Astrocyte (in vitro differentiated cells and primary cell): ENCODE data around the gene SH3PXD2B. TPM values are rescaled to one million over a fixed set of nuclear protein-coding genes. Genes with fewer than 3 reads are reported as not detected.

Experiments used
- DNase-seq: peaks from one replicate; pipeline ENCODE4 v3.0.0-alpha.2; 2010; ENCODE audit warnings: low read depth
- FAIRE-seq: peaks from 2 replicates; lab custom pipeline; 2011; peaks lifted over from hg19 to GRCh38; lab: Jason Lieb, UNC
- H2AFZ ChIP-seq: 2 replicates; pipeline ENCODE4 v1.6.0; 2012; ENCODE audit warnings: low read depth, low read length, inconsistent platforms
- H3K27ac ChIP-seq: 2 replicates; pipeline ENCODE4 v1.5.1; 2011; ENCODE audit warnings: low read depth, low read length, inconsistent platforms
- H3K27me3 ChIP-seq: 2 replicates; pipeline ENCODE4 v1.6.0; 2011; ENCODE audit warnings: low read length, inconsistent platforms; ENCODE audit not compliant: insufficient read depth
- H3K36me3 ChIP-seq: 2 replicates; pipeline ENCODE4 v1.5.1; 2011; ENCODE audit warnings: low read length, inconsistent platforms; ENCODE audit not compliant: insufficient read depth
- H3K4me1 ChIP-seq: 2 replicates; pipeline ENCODE4 v1.5.1; 2011; ENCODE audit warnings: low read length, inconsistent platforms; ENCODE audit not compliant: insufficient read depth
- H3K4me2 ChIP-seq: 2 replicates; pipeline ENCODE4 v1.6.0; 2012; ENCODE audit warnings: low read length, inconsistent platforms
- H3K4me3 ChIP-seq: 2 replicates; pipeline ENCODE4 v1.5.1; 2011; ENCODE audit warnings: low read depth, mild to moderate bottlenecking, low read length, inconsistent platforms; ENCODE audit not compliant: insufficient read depth
- H3K79me2 ChIP-seq: 2 replicates; pipeline ENCODE4 v1.6.0; 2012; ENCODE audit warnings: mild to moderate bottlenecking, low read length, inconsistent platforms; ENCODE audit not compliant: insufficient read depth
- H3K9ac ChIP-seq: 2 replicates; pipeline ENCODE4 v1.6.0; 2012; ENCODE audit warnings: mild to moderate bottlenecking, low read length, inconsistent platforms
- H3K9me3 ChIP-seq: 2 replicates; pipeline ENCODE4 v1.5.1; 2012; ENCODE audit warnings: low read depth, mild to moderate bottlenecking, low read length, inconsistent platforms; ENCODE audit not compliant: insufficient read depth
- H4K20me1 ChIP-seq: 2 replicates; pipeline ENCODE4 v1.6.0; 2012; ENCODE audit warnings: low read length, inconsistent platforms; ENCODE audit not compliant: insufficient read depth
- H3K27ac Mint-ChIP-seq: one replicate; pipeline ENCODE4 v1.8.0; 2021; ENCODE audit warnings: mild to moderate bottlenecking, mixed read lengths; ENCODE audit not compliant: unreplicated experiment
- H3K27me3 Mint-ChIP-seq: one replicate; pipeline ENCODE4 v1.8.0; 2021; ENCODE audit warnings: low read depth, mixed read lengths; ENCODE audit not compliant: unreplicated experiment
- H3K36me3 Mint-ChIP-seq: one replicate; pipeline ENCODE4 v1.8.0; 2021; ENCODE audit warnings: low read depth, mixed read lengths; ENCODE audit not compliant: unreplicated experiment
- H3K4me1 Mint-ChIP-seq: one replicate; pipeline ENCODE4 v1.8.0; 2021; ENCODE audit warnings: low read depth, mixed read lengths; ENCODE audit not compliant: unreplicated experiment
- H3K4me3 Mint-ChIP-seq: one replicate; pipeline ENCODE4 v1.8.0; 2021; ENCODE audit warnings: mild to moderate bottlenecking, moderate library complexity, mixed read lengths; ENCODE audit not compliant: unreplicated experiment
- H3K9me3 Mint-ChIP-seq: one replicate; pipeline ENCODE4 v1.8.0; 2021; ENCODE audit warnings: mild to moderate bottlenecking, mixed read lengths; ENCODE audit not compliant: unreplicated experiment
- CTCF ChIP-seq: IDR thresholded peaks from 2 replicates; pipeline ENCODE4 v1.5.1; 2011; ENCODE audit warnings: low read depth, mild to moderate bottlenecking, inconsistent platforms, low read length, moderate library complexity; ENCODE audit not compliant: insufficient read depth
- EZH2 ChIP-seq: IDR thresholded peaks from 2 replicates; pipeline ENCODE4 v1.6.1; 2012; ENCODE audit warnings: mild to moderate bottlenecking, low read length, inconsistent platforms; ENCODE audit not compliant: insufficient read depth
- total RNA-seq: library from RNA; stranded (reverse); gene quantifications from 2 replicates; pipeline ENCODE4 v1.2.1, GENCODE V29; 2021

The SH3PXD2B gene
- total RNA-seq, 1 donor from 2014 or later: 66.0 TPM

GRCh38 chr5:172336676-172337285, 117.5 kb downstream of the SH3PXD2B start:
- DNase-seq (no peak), FAIRE-seq (no peak)
- H3K4me2 ChIP-seq: no peak overlapping the region
- Mint-ChIP-seq H3K27ac (no peak overlapping the region), H3K4me1 (peaks cover 4% of the 10 kb centered on the region), H3K27me3 (no peaks in the 10 kb centered on the region), H3K9me3 (peaks cover 3% of the 10 kb centered on the region), H3K36me3 (peaks cover 33% of the 10 kb centered on the region), H3K4me3 (no peak overlapping the region)
- H3K4me3 ChIP-seq: no peak overlapping the region
- no peaks in the 10 kb centered on the region for H3K9me3 ChIP-seq
- TF ChIP-seq EZH2 (no peak), CTCF (no peak)
- H4K20me1 ChIP-seq: peaks cover 59% of the 10 kb centered on the region
- no peak overlapping the region for H3K9ac ChIP-seq
- H3K27me3 ChIP-seq: no peaks in the 10 kb centered on the region
- no peaks in the 10 kb centered on the region for H3K4me1 ChIP-seq
- H3K79me2 ChIP-seq: no peaks in the 10 kb centered on the region
- H3K36me3 ChIP-seq: peaks cover 41% of the 10 kb centered on the region
- no peak overlapping the region for H2AFZ ChIP-seq
- H3K27ac ChIP-seq: no peak overlapping the region

- H3K4me3 ChIP-seq: no peak overlapping the region
- H3K4me1 Mint-ChIP-seq: peaks cover 4% of the 10 kb centered on the region
- no peaks in the 10 kb centered on the region for H3K9me3 ChIP-seq
- no peak overlapping the region for H3K27ac Mint-ChIP-seq
- no peak overlapping the region for H3K9ac ChIP-seq
- peaks cover 39% of the 10 kb centered on the region for H3K36me3 ChIP-seq
- H3K9me3 Mint-ChIP-seq: peaks cover 3% of the 10 kb centered on the region
- H3K27me3 Mint-ChIP-seq: no peaks in the 10 kb centered on the region
- H3K27me3 ChIP-seq: no peaks in the 10 kb centered on the region
- no peak for TF ChIP-seq EZH2
- TF ChIP-seq CTCF: no peak
- peaks cover 59% of the 10 kb centered on the region for H4K20me1 ChIP-seq
- H3K4me1 ChIP-seq: no peaks in the 10 kb centered on the region
- H2AFZ ChIP-seq: no peak overlapping the region
- H3K27ac ChIP-seq: no peak overlapping the region
- no peak overlapping the region for H3K4me3 Mint-ChIP-seq
- DNase-seq (no peak), FAIRE-seq (no peak)
- peaks cover 31% of the 10 kb centered on the region for H3K36me3 Mint-ChIP-seq
- H3K79me2 ChIP-seq: no peaks in the 10 kb centered on the region
- no peak overlapping the region for H3K4me2 ChIP-seq
These were observed 118.1 kb downstream of the SH3PXD2B start for GRCh38 chr5:172336264-172336663.

- no peak for FAIRE-seq
- H4K20me1 ChIP-seq: peaks cover 59% of the 10 kb centered on the region
These were observed 118.6 kb downstream of the SH3PXD2B start for GRCh38 chr5:172335721-172336120.

More at GRCh38 chr5:172335721-172336120, 118.6 kb downstream of the SH3PXD2B start:
- Histone ChIP-seq H3K9ac (no peak overlapping the region), H3K9me3 (no peaks in the 10 kb centered on the region), H3K36me3 (peaks cover 35% of the 10 kb centered on the region), H3K27me3 (no peaks in the 10 kb centered on the region), H3K79me2 (no peaks in the 10 kb centered on the region), H2AFZ (no peak overlapping the region), H3K4me2 (no peak overlapping the region), H3K4me3 (no peak overlapping the region), H3K4me1 (no peaks in the 10 kb centered on the region), H3K27ac (no peak overlapping the region)
- H3K36me3 Mint-ChIP-seq: peaks cover 27% of the 10 kb centered on the region
- H3K4me1 Mint-ChIP-seq: peaks cover 4% of the 10 kb centered on the region
- H3K27me3 Mint-ChIP-seq: no peaks in the 10 kb centered on the region
- H3K4me3 Mint-ChIP-seq: no peak overlapping the region
- TF ChIP-seq CTCF: no peak
- TF ChIP-seq EZH2: no peak
- H3K9me3 Mint-ChIP-seq: peaks cover 3% of the 10 kb centered on the region
- DNase-seq: no peak
- no peak overlapping the region for H3K27ac Mint-ChIP-seq
